Neural progenitor cell (in vitro differentiated cells): ENCODE measurements around the gene GNAI3.

Experiments used
- CTCF ChIP-seq: fragments of 200-600 bp; sonication (generic); IDR thresholded peaks from 2 replicates; pipeline ENCODE4 v1.5.1; 2017; ENCODE audit warnings: antibody characterized with exemption, mild to moderate bottlenecking
- EZH2 ChIP-seq: fragments of 200-600 bp; sonication (generic); IDR thresholded peaks from 2 replicates; pipeline ENCODE4 v1.6.1; 2017; ENCODE audit warnings: antibody characterized with exemption, mild to moderate bottlenecking, moderate library complexity
- EZH2phosphoT487 ChIP-seq: fragments of 200-600 bp; sonication (generic); IDR thresholded peaks from 2 replicates; pipeline ENCODE4 v1.6.1; 2017; ENCODE audit warnings: antibody characterized with exemption

DNA sequence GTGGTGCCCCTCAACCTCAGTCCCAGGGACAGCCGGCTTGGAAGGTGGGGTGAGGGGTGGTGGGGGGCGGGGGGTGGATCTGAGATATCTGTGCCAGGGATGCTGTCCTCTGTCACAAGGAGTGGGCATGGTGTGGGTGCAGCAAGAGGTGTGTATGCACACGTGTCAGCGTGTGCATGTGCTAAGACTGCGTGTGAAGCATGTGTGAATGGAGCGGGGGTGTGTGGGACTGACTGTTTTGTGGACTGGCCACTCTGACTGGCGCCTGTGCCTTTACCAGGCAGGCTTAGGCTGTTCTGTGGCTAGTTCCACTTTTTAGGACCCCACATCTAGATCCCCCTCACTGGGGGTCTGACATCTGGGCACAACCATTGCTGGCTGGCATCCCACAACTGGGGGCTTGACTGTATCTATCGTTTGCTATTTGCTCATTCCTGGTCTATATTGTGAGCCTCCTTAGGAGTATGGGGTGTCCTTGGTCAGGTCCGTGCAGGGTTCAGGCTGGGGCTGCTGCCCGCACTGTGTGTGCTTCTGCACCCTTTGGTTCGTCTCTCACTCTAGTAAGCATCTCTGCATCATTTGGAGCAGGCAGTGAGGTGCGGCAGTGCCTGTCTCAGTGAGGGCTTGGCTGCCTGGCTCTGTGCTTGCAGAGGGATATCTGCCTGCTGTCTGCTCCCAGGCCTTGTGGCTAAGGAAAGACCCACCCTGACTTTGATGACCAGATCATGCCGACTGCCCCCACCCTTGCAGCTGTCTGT, 73.1 kb downstream of the GNAI3 start:
- no peak for TF ChIP-seq EZH2
- no peak for TF ChIP-seq CTCF
- no peak for TF ChIP-seq EZH2phosphoT487
